ENCODE data around the gene OSBPL3. TPM values are rescaled to one million over a fixed set of nuclear protein-coding genes. Genes with fewer than 3 reads are reported as not detected.

OSBPL3 gene
- polyA plus RNA-seq, 3 donors: 15.3 to 20.4 (median 17.5) TPM

DNA sequence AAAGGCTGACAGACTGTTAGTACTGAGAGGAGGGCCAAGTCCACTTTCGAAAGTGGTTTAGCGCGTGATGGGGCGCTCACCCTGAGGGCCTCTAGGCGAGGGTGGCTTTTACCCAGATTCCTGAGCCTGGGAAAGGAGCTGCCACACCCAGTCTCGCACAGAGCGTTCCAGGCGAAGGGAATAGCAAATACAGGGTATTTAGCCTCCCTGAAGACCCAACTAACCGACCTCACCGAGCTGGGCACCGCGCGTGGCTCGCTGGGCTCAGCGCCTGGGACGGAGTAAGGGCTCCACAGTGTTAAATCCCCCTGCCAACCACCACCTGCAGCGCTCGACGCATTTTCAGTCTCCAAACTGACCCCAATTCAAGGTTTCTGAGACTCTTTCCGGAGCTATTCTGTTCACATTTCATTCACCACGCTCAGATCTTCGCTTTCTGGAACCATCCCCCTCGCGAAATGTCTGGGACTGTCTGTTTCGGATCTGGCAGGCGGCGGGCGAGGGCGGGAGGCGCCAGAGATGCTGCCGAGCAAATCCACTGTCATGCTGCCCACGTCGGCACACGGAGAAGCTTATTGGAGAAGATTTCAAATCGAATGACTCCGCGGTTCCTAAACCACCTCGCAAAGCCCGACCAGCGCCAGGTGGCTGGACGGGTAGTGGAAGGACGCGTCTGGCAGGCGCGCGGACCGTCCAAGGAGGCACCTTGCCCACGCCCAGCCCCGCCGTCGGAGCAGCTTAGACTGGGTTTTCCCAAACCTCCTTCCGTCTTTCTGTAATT is 1.4 kb upstream of the OSBPL3 start:
- no peak for DNase-seq (ENCODE audit: low read depth in 3 of 3, low spot score in 2 of 3)

- DNase-seq (ENCODE audit: low read depth in 3 of 3, low spot score in 2 of 3): no peak
Measured at GRCh38 chr7:24980534-24981170, 674 bp upstream of the OSBPL3 start.

DNA sequence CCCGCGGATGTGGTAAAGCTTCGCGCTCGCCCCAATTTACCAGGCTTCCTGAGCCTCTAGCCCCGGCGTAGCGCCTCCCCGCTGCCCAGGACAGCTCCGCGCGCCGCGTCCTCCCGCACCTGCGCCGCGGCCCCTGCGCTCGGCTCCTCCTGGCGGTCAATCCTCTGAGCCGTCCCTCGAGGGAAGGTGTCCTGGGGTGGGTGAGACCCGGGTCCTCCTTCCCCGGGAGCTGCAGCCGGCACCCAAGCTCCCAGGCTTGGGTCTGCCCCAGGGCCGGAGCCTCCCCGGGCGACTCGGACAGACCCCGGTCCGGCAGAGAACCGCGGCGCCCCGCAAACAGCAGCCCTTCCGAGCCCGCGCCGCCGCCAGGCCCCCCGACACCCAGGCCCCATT is 512 bp downstream of the OSBPL3 start:
- DNase-seq (ENCODE audit: low read depth in 3 of 3, low spot score in 2 of 3): no peak

GRCh38 chr7:24978843-24979469 is 1.0 kb downstream of the OSBPL3 start:
- DNase-seq (ENCODE audit: low read depth in 3 of 3, low spot score in 2 of 3): no peak

GRCh38 chr7:24975644-24976260 is 4.2 kb downstream of the OSBPL3 start:
- no peak for DNase-seq (ENCODE audit: low read depth in 3 of 3, low spot score in 2 of 3)

DNA sequence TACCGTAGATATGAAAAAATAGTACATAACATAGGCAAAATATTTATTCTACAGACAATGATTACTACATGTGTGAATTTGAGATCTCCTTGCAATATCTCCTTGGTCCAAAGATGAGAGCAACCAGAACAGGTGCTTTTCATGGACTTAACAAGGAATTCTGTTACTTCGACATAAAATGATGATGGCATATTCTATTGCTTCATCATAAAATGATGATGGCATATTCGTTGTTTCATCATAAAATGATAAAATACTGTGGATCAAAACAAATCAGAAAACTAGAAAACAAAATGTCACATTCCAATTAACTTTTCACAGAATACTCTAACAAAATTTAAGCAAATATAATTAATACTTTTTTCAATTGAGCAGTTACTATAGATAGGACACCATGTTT is 4.8 kb downstream of the OSBPL3 start:
- no peak for DNase-seq (ENCODE audit: low read depth in 3 of 3, low spot score in 2 of 3)

GRCh38 chr7:24974026-24974832 is 5.7 kb downstream of the OSBPL3 start:
- no peak for DNase-seq (ENCODE audit: low read depth in 3 of 3, low spot score in 2 of 3)

DNA sequence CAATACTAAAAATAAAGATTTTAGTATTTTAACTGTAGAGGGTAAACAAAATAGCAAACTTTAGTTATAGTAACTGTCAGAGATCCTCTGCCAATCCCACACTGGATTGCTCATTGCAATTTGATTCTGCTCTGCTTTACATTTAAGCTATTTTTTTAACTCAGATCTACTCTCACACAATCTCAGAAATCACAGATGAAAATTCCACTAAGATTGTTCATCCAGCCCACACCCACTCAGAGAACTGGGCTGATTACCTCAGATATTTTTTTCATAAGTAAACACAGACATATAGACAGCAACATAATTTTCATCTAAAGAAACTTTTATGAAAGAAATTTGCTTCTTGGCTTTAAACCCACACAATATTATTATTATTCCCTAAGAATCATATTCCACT is 7.0 kb downstream of the OSBPL3 start:
- DNase-seq (ENCODE audit: low read depth in 3 of 3, low spot score in 2 of 3): no peak

- DNase-seq (ENCODE audit: low read depth in 3 of 3, low spot score in 2 of 3): no peak
Measured at GRCh38 chr7:24972166-24972477, 7.9 kb downstream of the OSBPL3 start.

- no peak for DNase-seq (ENCODE audit: low read depth in 3 of 3, low spot score in 2 of 3)
Measured at GRCh38 chr7:24971333-24972165, 8.4 kb downstream of the OSBPL3 start.

DNA sequence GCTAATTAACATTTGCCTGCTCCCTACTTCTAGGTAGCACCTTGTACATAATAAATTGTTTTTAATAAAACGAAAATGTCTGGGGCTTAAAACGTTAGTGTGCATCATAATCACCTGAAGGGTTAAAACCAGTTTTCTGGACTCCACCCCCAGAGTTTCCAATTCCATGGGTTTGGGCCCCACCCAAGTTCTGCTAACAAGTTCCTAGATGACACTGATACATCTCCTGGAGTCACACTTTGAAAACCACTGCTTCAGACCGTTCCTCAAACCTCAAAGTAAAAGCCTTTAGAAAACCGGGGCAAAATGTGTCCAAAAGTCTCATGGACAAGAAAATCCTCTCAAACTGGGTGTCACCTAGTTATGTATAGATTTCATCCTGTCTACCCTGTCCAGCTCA is 9.3 kb downstream of the OSBPL3 start:
- DNase-seq (ENCODE audit: low read depth in 3 of 3, low spot score in 2 of 3): no peak

GRCh38 chr7:24968165-24968564 is 11.8 kb downstream of the OSBPL3 start:
- no peak for DNase-seq (ENCODE audit: low read depth in 3 of 3, low spot score in 2 of 3)

DNA sequence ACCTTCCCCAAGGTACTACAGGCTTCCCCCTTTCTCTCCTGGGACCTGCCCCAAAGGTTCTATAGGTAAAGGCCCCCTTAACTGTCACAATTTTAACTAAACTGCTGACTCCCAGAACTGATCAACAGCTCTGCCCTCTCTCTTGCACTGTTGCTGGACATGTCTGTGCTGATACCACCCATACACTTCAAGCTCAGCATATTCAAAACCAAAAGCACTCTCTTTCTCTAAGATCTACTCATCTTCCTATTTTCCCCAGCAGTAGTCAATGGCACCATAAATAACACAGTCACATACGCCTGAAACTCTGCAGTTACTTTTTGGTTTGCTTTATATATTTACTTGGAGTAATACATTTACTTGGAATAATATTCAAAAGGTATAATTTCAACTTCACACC is 12.3 kb downstream of the OSBPL3 start:
- DNase-seq (ENCODE audit: low read depth in 3 of 3, low spot score in 2 of 3): no peak

DNA sequence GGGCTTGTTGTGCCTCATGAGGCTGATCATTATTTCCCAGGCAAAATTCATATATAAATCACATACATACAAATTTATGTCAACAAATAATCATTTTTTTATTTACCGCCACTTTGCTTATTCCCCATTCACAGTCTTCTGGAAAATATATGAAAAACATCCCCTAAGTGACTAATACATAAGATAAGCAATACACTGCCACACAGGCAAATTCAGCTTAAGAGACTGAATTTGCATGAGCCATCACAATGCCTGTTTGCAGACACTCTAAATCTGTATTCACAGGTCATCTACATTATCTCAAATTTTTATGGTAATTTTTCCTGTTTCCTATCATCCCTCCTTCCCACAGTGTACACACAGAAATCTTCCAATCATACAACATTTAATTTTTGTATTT is 13.2 kb downstream of the OSBPL3 start:
- DNase-seq (ENCODE audit: low read depth in 3 of 3, low spot score in 2 of 3): no peak

GRCh38 chr7:24965831-24966708 is 13.9 kb downstream of the OSBPL3 start:
- DNase-seq (ENCODE audit: low read depth in 3 of 3, low spot score in 2 of 3): no peak

- no peak for DNase-seq (ENCODE audit: low read depth in 3 of 3, low spot score in 2 of 3)
Measured at GRCh38 chr7:24964191-24964590, 15.8 kb downstream of the OSBPL3 start.

DNA sequence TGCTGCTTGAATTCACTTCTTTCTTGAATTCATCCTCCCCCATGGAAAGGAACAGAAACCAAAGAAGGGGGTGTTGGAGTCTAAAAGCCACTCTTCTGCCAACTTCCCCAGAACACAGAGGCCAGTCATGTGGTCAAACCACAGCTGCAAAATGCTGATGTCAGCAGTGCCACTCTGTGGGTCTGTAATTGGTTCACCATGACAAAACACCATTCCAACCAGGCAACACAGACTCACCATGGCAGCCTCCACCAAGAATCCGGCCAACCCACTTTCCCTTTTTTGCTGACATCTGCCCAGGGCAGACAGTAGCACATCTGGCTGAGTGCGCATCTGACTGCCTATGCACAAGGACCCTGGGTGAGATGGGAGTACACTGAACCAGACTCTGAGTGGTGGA is 16.8 kb downstream of the OSBPL3 start:
- no peak for DNase-seq (ENCODE audit: low read depth in 3 of 3, low spot score in 2 of 3)

- no peak for DNase-seq (ENCODE audit: low read depth in 3 of 3, low spot score in 2 of 3)
Measured at GRCh38 chr7:24962418-24962962, 17.5 kb downstream of the OSBPL3 start.

All from right renal cortex interstitium (tissue), 3 donors.